K562 (cell line): ENCODE results near the gene MMEL1. TPM values are rescaled to one million over a fixed set of nuclear protein-coding genes. Genes with fewer than 3 reads are reported as not detected.

Source experiments
- ATAC-seq: fragments of 200-7000 bp; cut with Tn5 transposase; 3 replicates; pipeline ENCODE4 v1.9.1; 2020; ENCODE audit warnings: moderate library complexity
- BruUV-seq: library from RNA; stranded (reverse); fragments of 400-500 nt; replicated peaks from 2 replicates; lab custom pipeline; 2021; lab: Mats Ljungman, UMichigan
- CTCF ChIA-PET: fragments of 300-600 bp; formaldehyde crosslinking; extraction: SDS; loops from one replicate; lab custom pipeline; 2021; ENCODE audit warnings: low intra/inter-chr PET ratio; lab: Yijun Ruan, JAX
- POLR2A ChIA-PET: fragments of 300-600, 350-650 bp; sonication (Branson Sonifier 250); formaldehyde crosslinking; extraction: SDS; loops from one replicate; lab custom pipeline; 2021; ENCODE audit warnings: antibody characterized with exemption, inconsistent platforms; lab: Yijun Ruan, JAX
- DNase-seq, 4 experiments: peaks; one replicate each; pipeline versions ENCODE4 v3.0.0 to v3.0.0-alpha.2; 2011 to 2018; ENCODE audit warnings: low spot score in 3 of 4, mixed read lengths in 3 of 4; ENCODE audit errors: extremely low read depth in 1 of 4
- FAIRE-seq: peaks from 2 replicates; lab custom pipeline; 2011; peaks lifted over from hg19 to GRCh38; lab: Jason Lieb, UNC
- H2AFZ ChIP-seq: 2 replicates; pipeline ENCODE4 v1.6.0; 2011; ENCODE audit warnings: low read depth, low read length, control low read depth, inconsistent platforms
- H3K27ac ChIP-seq: fragments of 200-600 bp; 3 replicates; pipeline ENCODE4 v1.8.0; 2011; ENCODE audit warnings: low read depth, mild to moderate bottlenecking, control low read depth, inconsistent platforms, low read length, moderate library complexity, mixed read lengths; ENCODE audit errors: extremely low read depth
- H3K27me3 ChIP-seq, 2 experiments: fragments of 300-600 bp in 1 of 2; 2 replicates in 1 of 2; 3 replicates in 1 of 2; pipeline versions ENCODE4 v1.6.0 to v1.8.0; 2011; ENCODE audit warnings: inconsistent platforms in 2 of 2, low read length in 2 of 2, mild to moderate bottlenecking in 1 of 2, mixed read lengths in 1 of 2, moderate library complexity in 1 of 2; ENCODE audit not compliant: control insufficient read depth in 2 of 2, insufficient read depth in 2 of 2
- H3K36me3 ChIP-seq: fragments of 300-600 bp; 3 replicates; pipeline ENCODE4 v1.8.0; 2011; ENCODE audit warnings: mild to moderate bottlenecking, low read length, inconsistent platforms; ENCODE audit not compliant: control insufficient read depth, insufficient read depth
- H3K4me1 ChIP-seq, 2 experiments: fragments of 200-600 bp in 1 of 2; replicated peaks in 1 of 2; 2 replicates in 1 of 2; 3 replicates in 1 of 2; pipeline versions ENCODE4 v1.5.1 to v1.8.0; 2011; ENCODE audit warnings: inconsistent platforms in 2 of 2, low read length in 2 of 2, mild to moderate bottlenecking in 1 of 2, mixed read lengths in 1 of 2, moderate library complexity in 1 of 2; ENCODE audit not compliant: control insufficient read depth in 2 of 2, insufficient read depth in 2 of 2
- H3K4me2 ChIP-seq: 2 replicates; pipeline ENCODE4 v1.6.1; 2011; ENCODE audit warnings: low read length, control low read depth, inconsistent platforms, mixed read lengths; ENCODE audit not compliant: insufficient read depth
- H3K4me3 ChIP-seq: fragments of 200-600 bp; sonication (generic), shearing (Covaris generic); 2 replicates; pipeline ENCODE4 v1.5.1; 2016; ENCODE audit warnings: control low read depth, inconsistent platforms
- H3K79me2 ChIP-seq: fragments of 200-600 bp; 3 replicates; pipeline ENCODE4 v1.8.0; 2011; ENCODE audit warnings: low read length, inconsistent platforms; ENCODE audit not compliant: control insufficient read depth, insufficient read depth
- H3K9ac ChIP-seq, 2 experiments: 2 replicates each; pipeline versions ENCODE4 v1.6.0 to v1.6.1; 2011; ENCODE audit warnings: low read depth in 2 of 2, low read length in 2 of 2, control low read depth in 1 of 2, inconsistent platforms in 1 of 2, mild to moderate bottlenecking in 1 of 2, mixed read lengths in 1 of 2; ENCODE audit not compliant: insufficient read depth in 1 of 2
- H3K9me1 ChIP-seq: one replicate; pipeline ENCODE4 v1.6.0; 2011; ENCODE audit warnings: inconsistent platforms, mild to moderate bottlenecking, low read length, moderate library complexity; ENCODE audit not compliant: control insufficient read depth, insufficient read depth
- H3K9me3 ChIP-seq: replicated peaks from 2 replicates; pipeline ENCODE4 v1.5.1; 2011; ENCODE audit warnings: low read depth, low read length, inconsistent platforms; ENCODE audit not compliant: control insufficient read depth, insufficient read depth
- H4K20me1 ChIP-seq: replicated peaks from 2 replicates; pipeline ENCODE4 v1.6.1; 2011; ENCODE audit warnings: low read length, inconsistent platforms, mixed read lengths; ENCODE audit not compliant: control insufficient read depth, insufficient read depth
- ASH1L ChIP-seq: fragments of 450-650 bp; IDR thresholded peaks from 2 replicates; pipeline ENCODE4 v1.6.1; 2018; ENCODE audit warnings: borderline replicate concordance, mild to moderate bottlenecking, low read depth; ENCODE audit not compliant: partially characterized antibody
- CTBP1 ChIP-seq: fragments of 450-650 bp; IDR thresholded peaks from 2 replicates; pipeline ENCODE4 v1.6.1; 2016; ENCODE audit warnings: borderline replicate concordance
- CXXC5 ChIP-seq: fragments of 250-450 bp; sonication (Bioruptor Pico); IDR thresholded peaks from 2 replicates; pipeline ENCODE4 v1.8.0; 2022; ENCODE audit warnings: inconsistent platforms, mild to moderate bottlenecking, moderate library complexity
- GATAD2A ChIP-seq: fragments of 450-650 bp; IDR thresholded peaks from 2 replicates; pipeline ENCODE4 v1.6.1; 2017
- PRDM10 ChIP-seq: fragments of 450-650 bp; IDR thresholded peaks from 2 replicates; pipeline ENCODE4 v1.6.1; 2018; ENCODE audit not compliant: partially characterized antibody
- PRPF4 ChIP-seq: fragments of 200-400 bp; formaldehyde crosslinking; IDR thresholded peaks from one replicate; pipeline ENCODE4 v1.6.1; 2017; ENCODE audit warnings: low read length, low read depth, mild to moderate bottlenecking; ENCODE audit not compliant: insufficient read depth, poor library complexity, severe bottlenecking
- RBBP5 ChIP-seq: fragments of 200-600 bp; sonication (generic); IDR thresholded peaks from 2 replicates; pipeline ENCODE4 v1.6.1; 2012; ENCODE audit warnings: borderline replicate concordance, mild to moderate bottlenecking, low read length, control low read depth, inconsistent platforms; ENCODE audit not compliant: insufficient read depth, poor library complexity, severe bottlenecking
- SMARCA4 ChIP-seq: fragments of 450-650 bp; IDR thresholded peaks from 2 replicates; pipeline ENCODE4 v1.6.1; 2016
- TEAD4 ChIP-seq, 2 experiments: sonication (generic) in 1 of 2; formaldehyde crosslinking in 1 of 2; IDR thresholded peaks; 2 replicates each; pipeline versions ENCODE4 v1.6.1 to v1.8.0; 2012 to 2022; ENCODE audit warnings: borderline replicate concordance in 1 of 2, inconsistent platforms in 1 of 2, low read length in 1 of 2, mild to moderate bottlenecking in 1 of 2, missing genetic modification reagents in 1 of 2
- XRCC5 ChIP-seq: fragments of 200-400 bp; formaldehyde crosslinking; IDR thresholded peaks from 2 replicates; pipeline ENCODE4 v1.6.1; 2017; ENCODE audit warnings: low read depth, mild to moderate bottlenecking, low read length
- ZNF507 ChIP-seq: conservative IDR thresholded peaks from 2 replicates; pipeline ENCODE4 v1.6.1; 2017; ENCODE audit warnings: missing genetic modification characterization, missing compliant biosample characterization
- ZNF589 ChIP-seq: fragments of 200-800 bp; sonication (Bioruptor generic); IDR thresholded peaks from 2 replicates; pipeline ENCODE4 v1.6.1; 2016; ENCODE audit warnings: low read depth, missing genetic modification characterization, missing compliant biosample characterization
- ZNF699 ChIP-seq: fragments of 250-450 bp; sonication (Bioruptor Pico); IDR thresholded peaks from 2 replicates; pipeline ENCODE4 v1.8.0; 2021; ENCODE audit warnings: mild to moderate bottlenecking, moderate library complexity; ENCODE audit not compliant: insufficient replicate concordance
- ZNF707 ChIP-seq: fragments of 250-450 bp; sonication (Bioruptor Pico); conservative IDR thresholded peaks from 2 replicates; pipeline ENCODE4 v1.8.0; 2022; ENCODE audit warnings: inconsistent platforms, mild to moderate bottlenecking, moderate library complexity
- WGBS: fragments of 100-300 bp; shearing (Covaris generic); methylation state at CpG from one replicate; pipeline ENCODE4 v1.1.6; 2016; ENCODE audit warnings: low coverage, mixed read lengths; ENCODE audit not compliant: insufficient coverage; ENCODE audit errors: missing lambda C conversion rate; 5-methylcytosine and 5-hydroxymethylcytosine counted together
- in situ Hi-C: fragments of 300-500 bp; cut with MboI; formaldehyde crosslinking; loops from 4 replicates; pipeline ENCODE4 v1.15.0; 2018; ENCODE audit warnings: inconsistent platforms, mixed read lengths
- intact Hi-C: fragments of 100-400 bp; cut with micrococcal nuclease; formaldehyde crosslinking; loops from 2 replicates; pipeline ENCODE4 v1.14.2; 2022
- polyA plus RNA-seq, 8 experiments: library from polyadenylated mRNA; depleted of rRNA in 4 of 8; stranded (reverse) in 5 of 8; unstranded in 3 of 8; fragments of >200 nt; fragmentation: Nextera tagmentation in 2 of 8; fragmentation: Illumina TruSeq in 1 of 8; extraction: Ambion mirVana in 2 of 8; extraction: Trizol in 1 of 8; gene quantifications; 2 replicates each; pipeline versions ENCODE4 v1.2.1 to v1.2.3, GENCODE V29; 2011 to 2014; ENCODE audit warnings: inconsistent platforms in 1 of 8, missing spikeins in 1 of 8
- total RNA-seq, 7 experiments: library from RNA; depleted of rRNA in 6 of 7; stranded (reverse); fragments of >200 nt in 6 of 7; fragmentation: Illumina TruSeq in 2 of 7; extraction: Trizol in 2 of 7; gene quantifications; 2 replicates each; pipeline versions ENCODE4 v1.2.1 to v1.2.3, GENCODE V29; 2011 to 2021; ENCODE audit warnings: low replicate concordance in 1 of 7
- TF ChIP-seq, protein P1 (sequence below): fragments of 250-450 bp; sonication (Bioruptor Pico); IDR thresholded peaks from 2 replicates; pipeline ENCODE4 v1.8.0; 2022; ENCODE audit warnings: inconsistent platforms, mild to moderate bottlenecking, moderate library complexity, borderline replicate concordance

Gene MMEL1
- total and polyA plus RNA-seq, 9 of the 15 experiments (the other 6 are each of a cell fraction or from before 2014, with no cell fraction given) = not detected

- TF ChIP-seq PRDM10 (no peak), CXXC5 (CRISPR knock-in tag) (no peak), TEAD4 (IDR thresholded peaks at IDR 0.05; ENCODE audit: low read length) (no peak), TEAD4 (CRISPR knock-in tag; IDR thresholded peaks at IDR 0.05; ENCODE audit: borderline replicate concordance) (no peak), SMARCA4 (no peak)
Observed at GRCh38 chr1:2593251-2593878, 39.5 kb downstream of the MMEL1 start (continued).

DNA sequence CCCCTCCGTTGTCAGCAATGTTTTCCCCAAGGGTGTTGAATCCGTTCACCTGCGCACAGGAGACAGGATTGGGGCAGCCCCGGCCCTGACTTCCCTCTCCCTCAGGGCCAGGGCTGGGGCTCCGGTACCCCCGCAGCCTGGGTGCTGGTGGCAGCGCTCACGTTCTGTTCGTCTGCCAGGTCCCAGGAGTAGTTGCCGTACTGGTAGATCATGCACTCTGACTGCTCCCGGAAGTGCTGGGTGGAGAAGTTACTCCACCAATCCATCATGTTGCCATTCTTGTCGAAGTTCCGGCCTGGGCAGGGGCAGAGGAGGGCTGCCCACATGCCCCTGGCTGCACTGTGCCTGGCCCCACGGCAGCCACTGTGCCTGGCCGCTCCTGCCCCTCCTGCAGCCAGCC lies 40.1 kb downstream of the MMEL1 start:
- no peak for ATAC-seq
- TF ChIP-seq RBBP5 (no peak), XRCC5 (no peak), CTBP1 (no peak), ZNF707 (no peak), PRPF4 (no peak), GATAD2A (no peak), ASH1L (no peak), ZNF589 (CRISPR knock-in tag) (no peak), ZNF507 (no peak), ZNF699 (CRISPR knock-in tag) (no peak)
- TF ChIP-seq, protein P1, sequence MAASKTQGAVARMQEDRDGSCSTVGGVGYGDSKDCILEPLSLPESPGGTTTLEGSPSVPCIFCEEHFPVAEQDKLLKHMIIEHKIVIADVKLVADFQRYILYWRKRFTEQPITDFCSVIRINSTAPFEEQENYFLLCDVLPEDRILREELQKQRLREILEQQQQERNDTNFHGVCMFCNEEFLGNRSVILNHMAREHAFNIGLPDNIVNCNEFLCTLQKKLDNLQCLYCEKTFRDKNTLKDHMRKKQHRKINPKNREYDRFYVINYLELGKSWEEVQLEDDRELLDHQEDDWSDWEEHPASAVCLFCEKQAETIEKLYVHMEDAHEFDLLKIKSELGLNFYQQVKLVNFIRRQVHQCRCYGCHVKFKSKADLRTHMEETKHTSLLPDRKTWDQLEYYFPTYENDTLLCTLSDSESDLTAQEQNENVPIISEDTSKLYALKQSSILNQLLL (CRISPR knock-in tag) = no peak

More for the DNA sequence above, 40.1 kb downstream of the MMEL1 start:
- H3K9me1 ChIP-seq = no peaks in the 10 kb centered on the region
- H3K36me3 ChIP-seq = no peaks in the 10 kb centered on the region
- peaks cover 0 to 73% of the 10 kb centered on the region in 2 experiments; a peak in 2 of 5 replicates for H3K4me1 ChIP-seq
- CTCF ChIA-PET = no interaction called here
- no peak overlapping the region; a peak in 1 of 4 replicates for H3K9ac ChIP-seq
- POLR2A ChIA-PET = no interaction called here
- H3K4me3 ChIP-seq = no peak overlapping the region
- in situ Hi-C loops = no loop called here
- no peak for DNase-seq
- no peak overlapping the region for H3K4me2 ChIP-seq
- no TSS peak for BruUV-seq
- no peaks in the 10 kb centered on the region for H3K79me2 ChIP-seq
- WGBS = 28% methylated on average over 15 of the region's 15 CpGs
- H2AFZ ChIP-seq = no peak overlapping the region
- no peak overlapping the region for H3K27ac ChIP-seq
- H3K27me3 ChIP-seq = peaks cover 7 to 47% of the 10 kb centered on the region in 2 experiments; a peak in 3 of 5 replicates
- no peaks in the 10 kb centered on the region for H3K9me3 ChIP-seq
- FAIRE-seq = no peak
- 0 out of 2 replicates have a peak, but pooled peaks cover 6% of the 10 kb centered on the region for H4K20me1 ChIP-seq
- intact Hi-C loops = no loop called here
